Stimulated activated CD4-positive, alpha-beta T cell treated with anti-CD3 and anti-CD28 coated beads, Interleukin-15, amount 100 ng/mL, for 48 hours (primary cell): Measurements from ENCODE around the gene CASKIN2.

Experiments used
- DNase-seq, 2 donors: peaks; one replicate each; pipeline ENCODE4 v3.0.0-alpha.2; 2020; ENCODE audit warnings: low read depth in 2 of 2

CASKIN2 gene, protein sequence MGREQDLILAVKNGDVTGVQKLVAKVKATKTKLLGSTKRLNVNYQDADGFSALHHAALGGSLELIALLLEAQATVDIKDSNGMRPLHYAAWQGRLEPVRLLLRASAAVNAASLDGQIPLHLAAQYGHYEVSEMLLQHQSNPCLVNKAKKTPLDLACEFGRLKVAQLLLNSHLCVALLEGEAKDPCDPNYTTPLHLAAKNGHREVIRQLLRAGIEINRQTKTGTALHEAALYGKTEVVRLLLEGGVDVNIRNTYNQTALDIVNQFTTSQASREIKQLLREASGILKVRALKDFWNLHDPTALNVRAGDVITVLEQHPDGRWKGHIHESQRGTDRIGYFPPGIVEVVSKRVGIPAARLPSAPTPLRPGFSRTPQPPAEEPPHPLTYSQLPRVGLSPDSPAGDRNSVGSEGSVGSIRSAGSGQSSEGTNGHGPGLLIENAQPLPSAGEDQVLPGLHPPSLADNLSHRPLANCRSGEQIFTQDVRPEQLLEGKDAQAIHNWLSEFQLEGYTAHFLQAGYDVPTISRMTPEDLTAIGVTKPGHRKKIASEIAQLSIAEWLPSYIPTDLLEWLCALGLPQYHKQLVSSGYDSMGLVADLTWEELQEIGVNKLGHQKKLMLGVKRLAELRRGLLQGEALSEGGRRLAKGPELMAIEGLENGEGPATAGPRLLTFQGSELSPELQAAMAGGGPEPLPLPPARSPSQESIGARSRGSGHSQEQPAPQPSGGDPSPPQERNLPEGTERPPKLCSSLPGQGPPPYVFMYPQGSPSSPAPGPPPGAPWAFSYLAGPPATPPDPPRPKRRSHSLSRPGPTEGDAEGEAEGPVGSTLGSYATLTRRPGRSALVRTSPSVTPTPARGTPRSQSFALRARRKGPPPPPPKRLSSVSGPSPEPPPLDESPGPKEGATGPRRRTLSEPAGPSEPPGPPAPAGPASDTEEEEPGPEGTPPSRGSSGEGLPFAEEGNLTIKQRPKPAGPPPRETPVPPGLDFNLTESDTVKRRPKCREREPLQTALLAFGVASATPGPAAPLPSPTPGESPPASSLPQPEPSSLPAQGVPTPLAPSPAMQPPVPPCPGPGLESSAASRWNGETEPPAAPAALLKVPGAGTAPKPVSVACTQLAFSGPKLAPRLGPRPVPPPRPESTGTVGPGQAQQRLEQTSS (N-terminal part only)

DNA sequence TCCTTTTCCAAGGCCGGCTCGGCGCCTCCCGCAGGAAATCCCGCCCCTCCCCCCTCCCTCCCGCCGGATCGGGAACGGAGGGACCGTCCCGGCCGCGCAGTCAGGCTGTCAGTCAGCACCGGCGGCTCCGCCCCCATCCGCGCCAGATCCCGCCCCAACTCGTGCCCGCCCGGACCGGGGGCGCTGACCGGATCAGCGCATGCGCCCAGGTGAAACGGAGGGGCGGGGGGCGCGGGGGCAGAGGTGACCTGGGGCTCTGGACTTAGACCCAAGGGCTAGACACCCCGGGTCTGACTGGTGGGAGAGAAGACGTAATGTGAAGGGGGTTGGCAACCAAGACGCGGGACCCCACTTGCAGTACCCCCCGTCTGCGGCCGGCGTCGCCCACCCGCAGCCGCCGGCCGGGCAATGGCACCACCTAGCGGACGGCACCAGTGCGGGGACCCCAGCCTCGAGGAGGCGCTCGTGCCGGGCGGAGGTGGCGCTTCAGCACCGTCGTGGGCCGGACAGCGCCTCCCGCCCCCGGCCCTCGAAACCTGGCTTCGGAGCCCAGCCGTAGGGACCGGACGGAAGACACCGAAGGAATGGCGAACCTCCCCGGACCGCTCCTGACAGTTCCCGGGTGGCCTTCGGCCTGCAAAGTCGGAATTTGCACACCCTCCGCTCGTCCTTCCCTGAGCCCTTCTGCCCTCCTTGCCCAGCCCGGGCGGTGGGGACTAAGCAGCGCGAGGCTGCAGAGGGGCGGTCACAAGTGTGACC is at the start of gene CASKIN2:
TSS of gene CASKIN2 (minus strand) at position 42 of the 759 bp plus-strand sequence. CDS start 1,733 bp downstream, outside the sequence.
- DNase-seq, result peak; percentile 70 to 85

DNA sequence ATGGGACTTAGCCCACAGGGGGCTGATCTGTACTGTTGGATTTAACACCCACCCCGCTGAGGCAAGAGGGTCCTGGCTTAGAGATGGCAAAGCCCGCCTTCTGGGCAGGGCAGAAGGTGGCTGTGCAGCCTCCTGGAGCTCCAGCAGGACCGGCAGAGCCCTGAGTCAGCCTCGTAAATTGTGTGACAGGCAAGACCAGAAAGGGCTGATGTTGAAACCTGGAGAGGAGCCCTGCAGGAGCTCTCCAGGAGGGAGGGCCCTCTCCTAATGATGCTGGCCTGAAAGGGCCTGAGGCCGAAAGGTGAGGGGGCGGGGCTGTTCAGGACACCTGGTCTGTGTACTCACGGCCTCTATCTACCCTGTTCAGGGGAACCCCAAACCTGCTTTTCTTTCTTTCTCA is 49.7 kb upstream of the CASKIN2 start:
- no peak for DNase-seq

DNA sequence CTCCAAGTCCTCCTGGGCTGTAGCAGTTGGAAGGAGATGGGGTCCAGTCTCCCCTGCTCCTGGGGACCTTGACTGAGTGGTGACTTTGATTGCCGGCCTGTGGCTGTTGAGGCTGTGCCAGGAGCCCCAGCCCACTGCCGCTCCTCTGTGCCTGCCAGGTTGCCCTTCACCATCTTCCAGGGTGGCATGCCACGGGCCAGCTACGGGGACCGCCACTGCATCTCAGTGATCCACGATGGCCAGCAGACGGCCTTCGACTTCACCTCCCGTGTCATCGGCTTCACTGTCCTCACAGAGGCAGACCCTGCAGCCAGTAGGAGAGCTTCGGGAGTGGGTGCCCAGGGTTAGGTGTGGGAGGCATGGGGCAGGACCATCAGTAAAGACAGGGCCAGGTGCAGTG is 48.9 kb upstream of the CASKIN2 start:
- no peak for DNase-seq

DNA sequence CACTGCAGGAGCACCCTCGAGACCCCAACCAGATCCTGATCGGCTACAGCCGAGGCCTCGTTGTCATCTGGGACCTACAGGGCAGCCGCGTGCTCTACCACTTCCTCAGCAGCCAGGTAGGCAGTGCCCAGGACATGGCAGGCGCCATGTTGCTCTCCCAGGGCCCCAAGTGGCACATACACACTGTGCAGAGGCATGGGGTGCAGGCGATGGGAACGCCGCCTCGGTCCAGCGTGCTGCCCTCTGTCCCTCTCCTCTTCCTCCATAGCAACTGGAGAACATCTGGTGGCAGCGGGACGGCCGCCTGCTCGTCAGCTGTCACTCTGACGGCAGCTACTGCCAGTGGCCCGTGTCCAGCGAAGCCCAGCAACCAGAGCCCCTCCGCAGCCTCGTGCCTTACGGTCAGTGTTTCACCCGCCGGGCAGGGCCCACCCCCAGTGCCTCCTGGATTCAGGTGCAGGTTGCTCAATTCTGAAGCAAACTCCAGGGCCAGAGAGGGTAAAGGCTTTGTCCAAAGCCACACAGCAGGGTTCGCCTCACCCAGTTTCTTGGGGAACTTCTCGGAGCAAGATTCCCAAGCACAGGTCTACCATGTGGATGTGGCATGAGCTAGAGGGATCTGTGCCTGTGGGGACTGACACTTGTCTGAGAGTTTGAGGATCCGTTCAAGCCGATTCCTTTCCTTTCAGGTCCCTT is 47.9 kb upstream of the CASKIN2 start:
- DNase-seq, result no peak

DNA sequence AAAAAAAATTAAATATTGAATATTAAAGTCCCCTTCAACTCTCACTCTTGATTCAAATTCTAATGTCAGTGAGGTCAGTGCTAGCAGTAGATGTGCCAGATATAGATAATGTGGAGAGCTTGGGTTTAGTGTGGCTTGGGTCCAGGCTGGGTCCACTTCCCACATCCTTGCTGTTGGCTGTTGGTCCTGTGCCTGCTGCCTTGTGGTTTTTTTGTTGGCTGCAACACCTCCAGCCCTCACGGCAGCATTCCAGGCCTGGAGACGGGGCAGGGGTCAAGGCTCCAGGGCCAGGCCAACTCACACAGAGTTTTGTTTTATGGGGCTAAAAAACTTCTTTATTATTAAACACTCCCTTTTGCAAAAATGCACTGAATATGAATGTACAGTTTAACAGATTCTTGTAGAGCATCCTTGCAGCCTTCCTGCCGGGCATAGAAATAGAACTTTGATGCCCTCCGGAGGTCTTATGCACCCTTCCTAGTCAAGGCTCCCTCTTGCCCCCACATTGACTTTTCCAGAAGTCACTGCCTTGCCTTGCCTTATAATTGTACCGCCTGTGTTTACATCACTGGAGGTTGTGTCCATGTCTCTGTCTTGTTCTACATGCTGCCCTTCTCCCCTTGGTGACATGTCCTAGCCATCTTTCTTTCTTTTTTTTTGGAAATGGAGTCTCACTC is 46.7 kb upstream of the CASKIN2 start:
- no peak for DNase-seq

DNA sequence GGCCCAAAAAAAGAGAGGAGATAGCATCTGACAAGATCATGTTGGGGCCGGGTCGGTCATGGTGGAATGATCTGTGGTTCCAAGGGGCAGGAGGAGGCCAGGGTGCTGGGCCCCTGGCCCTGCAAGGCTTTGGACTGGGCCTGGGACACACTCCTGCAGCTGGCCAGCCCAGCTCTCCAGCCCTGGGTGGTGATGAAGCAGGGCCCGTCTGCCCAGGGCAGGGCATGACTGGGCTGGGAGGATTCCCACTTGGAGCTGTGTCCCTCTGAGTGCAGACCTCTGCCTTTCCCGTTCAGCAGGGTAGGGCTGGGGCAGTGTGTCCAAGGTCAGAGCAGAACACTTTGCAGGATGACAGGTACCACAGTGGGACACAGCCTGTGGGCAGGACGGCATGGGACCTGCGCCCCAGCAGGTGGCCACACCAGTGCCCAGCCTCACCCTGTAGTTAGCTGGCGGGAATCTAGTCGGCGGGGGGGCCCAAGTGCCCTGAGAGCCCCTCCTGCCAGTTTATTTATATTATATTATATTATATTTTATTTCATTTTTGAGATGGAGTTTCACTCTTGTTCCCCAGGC is 44.7 kb upstream of the CASKIN2 start:
- DNase-seq, result no peak

DNA sequence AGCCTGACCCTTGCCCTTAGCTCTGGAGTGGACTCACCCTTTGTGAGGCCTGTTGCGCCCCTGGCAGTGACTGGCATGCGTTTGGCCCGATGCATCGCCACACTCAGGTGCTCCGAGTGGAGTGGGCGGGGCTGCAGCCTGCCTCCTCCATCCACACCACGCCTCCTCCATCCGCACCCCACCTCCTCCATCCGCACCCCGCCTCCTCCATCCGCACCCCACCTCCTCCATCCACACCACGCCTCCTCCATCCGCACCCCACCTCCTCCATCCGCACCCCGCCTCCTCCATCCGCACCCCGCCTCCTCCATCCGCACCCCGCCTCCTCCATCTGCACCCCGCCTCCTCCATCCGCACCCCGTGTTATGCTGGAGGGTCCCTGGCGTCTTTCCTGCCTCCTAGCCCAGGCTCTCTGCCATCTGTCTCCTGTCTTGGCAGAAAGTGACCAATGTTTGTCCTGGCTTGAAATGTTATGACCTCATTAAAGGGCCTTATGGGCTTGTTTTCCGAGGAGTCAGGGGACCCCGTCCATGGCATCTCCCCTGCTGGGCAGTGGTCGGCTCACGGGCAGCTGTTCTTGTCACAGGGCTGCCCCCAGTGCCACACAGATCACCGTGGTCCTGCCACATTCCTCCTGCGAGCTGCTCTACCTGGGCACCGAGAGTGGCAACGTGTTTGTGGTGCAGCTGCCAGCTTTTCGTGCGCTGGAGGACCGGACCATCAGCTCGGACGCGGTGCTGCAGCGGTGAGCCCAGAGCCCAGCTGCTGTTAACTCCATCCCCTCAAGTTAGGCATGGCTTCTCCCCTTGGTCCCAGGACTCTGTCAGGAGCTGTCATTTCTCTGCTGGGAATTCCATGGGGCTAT is 43.6 kb upstream of the CASKIN2 start:
- DNase-seq, result no peak

DNA sequence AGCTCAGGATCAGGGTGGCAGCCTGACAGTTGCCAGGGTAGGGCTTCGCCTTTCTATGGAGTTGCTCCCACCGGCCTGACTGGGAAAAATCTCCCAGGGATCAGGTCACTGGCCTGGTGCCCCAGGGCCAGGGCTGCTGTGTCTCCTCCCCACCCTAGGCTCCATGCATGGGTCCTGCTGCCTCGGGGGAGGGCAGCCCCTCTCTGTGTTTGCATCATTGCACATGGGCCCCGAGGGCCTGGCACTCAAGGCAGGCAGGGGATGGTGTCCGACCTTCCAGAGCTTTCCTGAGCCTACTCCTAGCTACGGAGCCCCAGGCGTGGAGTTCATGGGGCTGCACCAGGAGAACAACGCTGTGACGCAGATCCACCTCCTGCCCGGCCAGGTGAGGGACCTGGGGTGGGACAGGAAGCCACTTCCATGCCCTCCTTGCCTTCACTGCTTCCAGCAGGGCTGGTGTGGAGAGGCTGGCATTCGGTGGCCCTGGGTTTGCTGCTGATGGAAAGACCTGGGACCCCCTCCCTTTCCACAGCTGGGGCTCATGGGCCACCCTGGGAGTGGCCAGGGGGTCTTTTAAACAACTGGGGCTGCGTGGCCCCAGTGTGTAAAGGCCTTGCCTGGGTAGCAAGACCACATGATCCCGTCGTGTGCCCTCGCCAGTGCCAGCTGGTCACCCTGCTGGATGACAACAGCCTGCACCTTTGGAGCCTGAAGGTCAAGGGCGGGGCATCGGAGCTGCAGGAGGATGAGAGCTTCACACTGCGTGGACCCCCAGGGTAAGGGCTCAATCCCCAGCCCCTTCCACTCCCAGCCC is 42.7 kb upstream of the CASKIN2 start:
- no peak for DNase-seq

DNA sequence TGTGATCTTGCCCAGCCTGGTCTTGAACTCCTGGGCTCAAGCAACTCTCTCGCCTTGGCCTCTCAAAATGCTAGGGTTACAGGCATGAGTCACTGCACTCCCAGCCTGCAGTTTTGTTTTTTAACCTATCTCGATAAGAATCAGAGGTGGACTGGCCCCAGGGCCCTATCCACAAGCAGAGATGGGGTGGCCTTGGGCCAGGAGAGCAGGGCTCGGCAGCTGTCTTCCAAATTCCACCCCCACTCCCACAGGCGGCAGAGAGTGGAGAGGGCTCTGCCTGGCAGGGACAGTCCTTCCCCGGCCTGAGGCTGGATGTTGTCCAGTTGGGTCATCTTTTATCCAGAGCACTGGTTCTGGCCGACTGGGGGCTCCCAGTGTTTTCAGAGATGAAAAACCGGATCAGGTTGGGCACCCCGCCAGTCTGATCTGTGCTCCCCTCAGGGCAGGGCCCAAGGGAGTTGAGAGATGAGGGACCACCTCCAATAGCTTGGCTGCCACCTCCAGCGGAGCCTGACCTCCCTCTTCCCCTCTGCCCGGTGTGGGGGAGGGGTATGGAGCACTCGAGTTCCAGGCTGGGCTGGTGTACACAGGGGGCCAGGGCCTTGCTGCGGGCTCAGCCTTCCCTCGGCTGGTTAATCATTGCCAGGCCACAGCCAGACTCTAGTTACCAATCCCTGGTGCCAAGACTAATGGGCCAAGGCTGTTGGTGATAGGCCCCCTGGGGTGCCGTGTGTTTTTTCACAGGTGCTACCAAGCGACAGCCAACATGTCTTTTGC is 41.9 kb upstream of the CASKIN2 start:
- DNase-seq, result no peak

DNA sequence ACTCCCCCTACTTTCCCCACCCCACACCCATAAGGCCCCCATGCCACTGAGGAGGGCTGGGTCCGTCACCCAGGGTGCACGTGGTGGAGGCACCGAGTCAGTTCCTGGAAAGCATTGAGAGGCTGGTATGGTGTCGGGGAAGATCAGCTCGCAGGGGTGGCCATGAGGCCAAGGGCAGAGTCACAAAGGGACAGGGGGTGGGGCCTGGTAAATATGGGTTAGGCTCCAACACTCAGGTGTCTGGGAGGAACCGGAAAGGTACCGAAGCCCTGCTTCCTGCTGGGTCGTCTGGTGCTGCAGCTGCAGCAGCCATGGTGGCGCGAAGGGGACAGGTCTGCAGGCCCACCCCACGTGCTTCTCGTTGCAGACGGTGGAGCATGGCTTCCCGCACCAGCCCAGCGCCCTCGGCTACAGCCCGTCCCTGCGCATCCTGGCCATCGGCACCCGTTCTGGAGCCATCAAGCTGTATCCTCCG is 40.4 kb upstream of the CASKIN2 start:
- DNase-seq, result no peak

DNA sequence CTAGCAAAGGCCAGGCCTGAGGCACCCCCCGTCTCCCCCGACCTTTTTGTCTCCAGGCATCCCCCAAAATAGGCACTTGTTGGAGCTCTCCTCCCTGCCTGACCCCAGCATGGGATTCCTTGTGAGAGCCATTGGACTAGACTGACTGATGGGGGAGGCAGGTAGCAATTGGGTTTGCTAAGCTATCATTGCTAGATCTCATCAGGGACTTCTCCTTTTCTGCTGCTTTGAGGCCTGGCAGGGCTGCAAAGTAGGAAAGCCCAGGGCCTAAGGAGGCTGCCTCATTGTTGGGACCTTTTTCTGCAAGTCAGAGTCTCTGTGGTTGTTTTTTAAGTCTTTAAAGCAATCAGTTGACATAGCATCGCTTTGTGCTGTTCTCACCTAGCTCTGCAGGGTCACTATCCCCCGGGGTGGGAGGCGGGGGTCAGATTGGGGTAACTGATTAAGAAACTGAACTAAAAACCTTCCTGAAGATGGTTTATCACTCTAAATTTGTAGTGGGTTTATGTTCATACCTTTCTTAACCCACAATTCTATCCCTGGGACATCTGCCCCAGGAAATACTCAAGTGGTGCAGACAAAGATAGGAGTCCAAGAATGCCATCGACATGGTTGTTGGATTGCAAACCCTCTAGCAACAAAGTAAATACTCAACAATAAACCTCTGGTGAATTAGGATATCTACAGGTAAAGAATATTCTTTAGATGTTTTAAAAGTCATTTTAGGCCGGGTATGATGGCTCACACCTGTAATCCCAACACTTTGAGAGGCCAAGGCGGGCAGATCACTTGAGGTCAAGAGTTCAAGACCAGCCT is 38.2 kb upstream of the CASKIN2 start:
- no peak for DNase-seq

DNA sequence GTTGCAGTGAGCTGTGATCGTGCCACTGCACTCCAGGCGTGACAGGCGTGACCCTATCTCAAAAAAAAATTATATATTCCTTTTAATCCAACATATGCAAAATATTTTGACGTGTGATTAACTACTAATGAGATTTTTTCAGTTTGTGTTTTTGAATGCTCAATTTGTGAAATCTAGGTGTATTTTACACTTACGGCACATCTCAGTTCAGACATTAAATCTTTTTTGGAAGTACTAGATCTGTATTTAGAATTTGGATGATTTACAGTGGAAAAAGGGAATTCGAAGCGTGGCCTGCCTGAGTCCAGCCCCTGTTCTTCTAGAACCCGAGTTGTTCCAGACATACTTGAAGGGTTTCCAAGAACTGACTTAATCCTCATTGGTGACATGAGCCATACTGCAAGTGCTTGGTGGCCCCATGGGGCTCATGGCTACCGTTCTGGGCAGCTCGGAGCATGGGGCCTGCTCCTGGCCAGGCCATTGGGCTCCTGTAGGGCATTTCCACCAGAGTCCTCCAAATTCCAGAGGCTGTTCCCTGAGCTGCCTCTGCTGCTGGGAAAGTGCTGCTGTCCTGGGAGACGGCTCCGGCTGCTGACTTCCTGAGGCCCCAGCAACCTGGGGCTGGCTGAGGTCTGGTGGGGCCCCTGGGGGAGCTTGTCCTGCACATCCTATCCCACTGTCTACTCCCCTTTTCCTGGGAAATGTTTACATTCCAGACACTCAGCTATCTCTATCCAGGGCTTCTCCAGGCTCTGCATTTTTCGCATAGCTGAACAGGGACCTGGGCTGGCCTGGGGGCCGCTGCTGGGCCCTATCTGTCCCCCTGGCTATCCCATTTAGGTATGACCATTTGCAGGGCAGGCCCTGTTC is 37.3 kb upstream of the CASKIN2 start:
- DNase-seq, result no peak

DNA sequence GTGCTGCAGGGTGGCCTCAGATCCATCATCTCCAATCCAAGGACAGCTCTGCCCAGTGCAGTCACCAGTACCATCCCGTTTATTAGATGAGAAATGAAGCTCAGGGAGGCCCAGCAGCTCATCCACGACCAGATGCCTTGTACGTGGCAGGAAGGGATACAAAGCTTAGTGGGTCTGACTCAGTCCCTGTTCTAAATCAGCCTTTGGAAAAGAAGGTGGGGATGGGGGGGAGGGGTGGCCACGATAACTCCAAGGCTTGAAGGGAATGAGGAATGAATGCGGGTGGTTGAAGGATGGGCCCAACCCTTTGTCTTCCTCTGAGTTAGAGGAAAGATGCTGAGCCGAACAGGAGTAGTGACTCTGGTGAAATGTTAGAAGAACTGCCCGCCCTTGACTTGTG is 35.9 kb upstream of the CASKIN2 start:
- no peak for DNase-seq

DNA sequence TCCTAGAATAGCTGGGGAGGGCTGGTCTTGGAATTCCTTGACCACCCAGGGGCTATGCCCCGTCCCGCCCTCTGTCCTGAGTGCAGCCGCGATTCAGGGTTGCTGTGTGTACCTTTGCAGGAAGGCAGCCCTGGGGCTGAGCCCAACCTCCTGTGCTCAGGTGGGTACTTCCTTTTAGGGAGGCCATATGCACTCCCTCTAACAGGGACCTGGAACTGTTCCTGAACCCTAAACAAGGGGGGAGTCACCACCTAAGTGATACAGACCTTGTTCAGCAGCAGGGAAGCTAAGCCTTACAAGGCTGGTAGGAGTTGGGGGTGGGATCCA is 34.8 kb upstream of the CASKIN2 start:
- DNase-seq, result no peak
